ENCODE measurements around the gene PTGIR.

- TF ChIP-seq EZH2 (IDR thresholded peaks at IDR 0.05; ENCODE audit: insufficient read depth, poor library complexity, severe bottlenecking) (no peak), EZH2phosphoT487 (IDR thresholded peaks at IDR 0.05; ENCODE audit: insufficient read depth, low read depth) (no peak)
Measured at GRCh38 chr19:46606681-46607447, 18.0 kb downstream of the PTGIR start.
